Neural crest cell (in vitro differentiated cells): ENCODE results near the gene RPP40. TPM values are rescaled to one million over a fixed set of nuclear protein-coding genes. Genes with fewer than 3 reads are reported as not detected.
A peak's percentile ranks its signal among the peaks of the same experiment; 100 is the strongest.

Experiments
- DNase-seq: peaks from one replicate; pipeline ENCODE4 v3.0.0; 2021; ENCODE audit warnings: low read depth, mixed read lengths, low spot score
- H3K27ac Mint-ChIP-seq: one replicate; pipeline ENCODE4 v1.8.0; 2021; ENCODE audit warnings: mild to moderate bottlenecking, mixed read lengths; ENCODE audit not compliant: unreplicated experiment
- H3K27me3 Mint-ChIP-seq: 2 replicates; pipeline ENCODE4 v1.8.0; 2021; ENCODE audit warnings: low read depth, mild to moderate bottlenecking, mixed read lengths
- H3K36me3 Mint-ChIP-seq: 2 replicates; pipeline ENCODE4 v1.8.0; 2021; ENCODE audit warnings: low read depth, mild to moderate bottlenecking, mixed read lengths
- H3K4me1 Mint-ChIP-seq: 2 replicates; pipeline ENCODE4 v1.8.0; 2021; ENCODE audit warnings: mixed read lengths
- H3K4me3 Mint-ChIP-seq: one replicate; pipeline ENCODE4 v1.8.0; 2021; ENCODE audit warnings: mild to moderate bottlenecking, mixed read lengths
- H3K9me3 Mint-ChIP-seq: 2 replicates; pipeline ENCODE4 v1.8.0; 2021; ENCODE audit warnings: mixed read lengths
- total RNA-seq: library from RNA; stranded (reverse); gene quantifications from 2 replicates; pipeline ENCODE4 v1.2.1, GENCODE V29; 2021
- TF ChIP-seq, protein P1 (sequence below): fragments of 200-600 bp; sonication (generic); conservative IDR thresholded peaks from 2 replicates; pipeline ENCODE4 v1.5.0; 2021; ENCODE audit warnings: antibody characterized with exemption, mild to moderate bottlenecking

Gene RPP40
- total RNA-seq, 1 donor from 2014 or later, result 9.7 TPM

DNA sequence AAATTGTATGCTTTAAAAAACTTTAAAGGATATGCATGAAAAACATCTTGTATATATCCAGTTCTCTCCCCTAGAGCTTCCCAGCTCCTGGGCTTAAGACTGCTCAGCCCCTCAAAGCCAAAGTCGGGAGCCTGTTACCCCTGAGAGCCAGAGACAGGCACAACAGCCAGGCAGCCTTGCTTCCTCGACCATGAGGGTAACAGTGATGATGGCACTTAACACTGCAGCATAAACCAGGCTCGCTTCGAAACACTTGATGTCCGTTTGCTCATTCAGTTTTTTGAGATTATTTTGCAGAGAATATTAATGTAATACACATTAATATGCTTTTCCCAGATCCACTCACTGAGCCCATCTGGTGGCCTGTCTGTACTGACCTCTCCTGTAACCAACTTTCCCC lies 47.2 kb downstream of the RPP40 start:
- H3K4me3 Mint-ChIP-seq, result no peak overlapping the region
- no peak for DNase-seq

DNA sequence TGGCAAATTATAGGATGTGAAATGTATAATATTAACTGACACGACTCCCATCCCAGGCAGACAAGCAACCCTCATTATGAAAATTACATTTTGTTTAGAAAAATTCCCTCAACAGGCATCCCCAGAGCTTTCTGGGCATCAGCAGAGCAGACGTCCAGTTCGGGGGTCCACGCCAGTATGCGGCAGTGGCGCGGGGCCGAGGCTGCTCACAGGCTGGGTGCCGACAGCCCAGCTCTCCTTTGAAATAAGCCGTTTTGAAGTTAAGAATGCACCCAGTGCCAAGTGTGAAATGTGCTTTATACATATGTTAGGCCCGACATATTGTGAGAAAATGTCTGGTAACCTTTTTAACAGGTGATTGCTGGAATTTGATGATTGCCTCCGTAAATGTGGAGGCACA lies 50.4 kb downstream of the RPP40 start:
- Mint-ChIP-seq H3K27me3 (no peaks in the 10 kb centered on the region), H3K4me3 (no peak overlapping the region), H3K36me3 (peaks cover 32% of the 10 kb centered on the region), H3K27ac (no peak overlapping the region), H3K4me1 (peaks cover 4% of the 10 kb centered on the region), H3K9me3 (no peaks in the 10 kb centered on the region)
- TF ChIP-seq, protein P1, sequence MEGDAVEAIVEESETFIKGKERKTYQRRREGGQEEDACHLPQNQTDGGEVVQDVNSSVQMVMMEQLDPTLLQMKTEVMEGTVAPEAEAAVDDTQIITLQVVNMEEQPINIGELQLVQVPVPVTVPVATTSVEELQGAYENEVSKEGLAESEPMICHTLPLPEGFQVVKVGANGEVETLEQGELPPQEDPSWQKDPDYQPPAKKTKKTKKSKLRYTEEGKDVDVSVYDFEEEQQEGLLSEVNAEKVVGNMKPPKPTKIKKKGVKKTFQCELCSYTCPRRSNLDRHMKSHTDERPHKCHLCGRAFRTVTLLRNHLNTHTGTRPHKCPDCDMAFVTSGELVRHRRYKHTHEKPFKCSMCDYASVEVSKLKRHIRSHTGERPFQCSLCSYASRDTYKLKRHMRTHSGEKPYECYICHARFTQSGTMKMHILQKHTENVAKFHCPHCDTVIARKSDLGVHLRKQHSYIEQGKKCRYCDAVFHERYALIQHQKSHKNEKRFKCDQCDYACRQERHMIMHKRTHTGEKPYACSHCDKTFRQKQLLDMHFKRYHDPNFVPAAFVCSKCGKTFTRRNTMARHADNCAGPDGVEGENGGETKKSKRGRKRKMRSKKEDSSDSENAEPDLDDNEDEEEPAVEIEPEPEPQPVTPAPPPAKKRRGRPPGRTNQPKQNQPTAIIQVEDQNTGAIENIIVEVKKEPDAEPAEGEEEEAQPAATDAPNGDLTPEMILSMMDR, result no peak
- no peak for DNase-seq

More for the DNA sequence above, 47.2 kb downstream of the RPP40 start:
- no peaks in the 10 kb centered on the region for H3K27me3 Mint-ChIP-seq
- peaks cover 18% of the 10 kb centered on the region for H3K36me3 Mint-ChIP-seq
- H3K4me1 Mint-ChIP-seq, result no peaks in the 10 kb centered on the region
- no peak overlapping the region for H3K27ac Mint-ChIP-seq
- TF ChIP-seq, protein P1, result no peak
- H3K9me3 Mint-ChIP-seq, result no peaks in the 10 kb centered on the region

DNA sequence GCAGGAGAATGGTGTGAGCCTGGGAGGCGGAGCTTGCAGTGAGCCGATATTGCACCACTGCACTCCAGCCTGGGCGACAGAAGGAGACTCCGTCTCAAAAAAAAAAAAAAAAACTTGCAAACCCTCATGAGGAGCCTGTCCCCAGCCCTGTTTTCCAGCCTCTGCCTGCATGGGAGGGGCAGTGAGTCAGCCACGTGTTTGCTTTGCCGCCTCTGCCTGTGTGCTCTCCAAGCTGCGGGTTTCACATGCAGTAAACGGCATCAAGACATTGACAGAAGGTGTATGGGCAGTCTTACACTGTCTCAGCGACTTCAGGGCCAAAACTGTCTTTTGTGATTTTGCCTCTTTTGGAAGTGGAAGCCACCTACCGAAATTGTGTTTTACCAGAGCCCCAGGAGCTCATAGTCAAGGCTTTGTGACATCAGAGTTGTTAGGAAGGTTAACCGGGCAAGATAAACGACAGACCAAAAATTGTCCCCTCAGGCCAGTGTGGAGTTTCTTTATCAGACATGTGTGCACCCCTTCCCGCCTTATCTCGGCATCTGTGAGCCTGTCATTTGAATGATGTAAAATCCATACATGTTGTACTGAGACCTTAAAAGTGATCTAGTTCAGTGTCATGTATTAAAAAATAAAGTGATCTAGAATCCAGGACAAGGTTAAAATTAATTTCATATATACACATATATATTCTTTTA lies 52.9 kb downstream of the RPP40 start:
- no peak overlapping the region for H3K27ac Mint-ChIP-seq
- peaks cover 25% of the 10 kb centered on the region for H3K36me3 Mint-ChIP-seq
- peaks cover 10% of the 10 kb centered on the region for H3K4me1 Mint-ChIP-seq
- no peaks in the 10 kb centered on the region for H3K9me3 Mint-ChIP-seq
- DNase-seq, result no peak
- no peaks in the 10 kb centered on the region for H3K27me3 Mint-ChIP-seq
- no peak overlapping the region for H3K4me3 Mint-ChIP-seq
- TF ChIP-seq, protein P1, result no peak

DNA sequence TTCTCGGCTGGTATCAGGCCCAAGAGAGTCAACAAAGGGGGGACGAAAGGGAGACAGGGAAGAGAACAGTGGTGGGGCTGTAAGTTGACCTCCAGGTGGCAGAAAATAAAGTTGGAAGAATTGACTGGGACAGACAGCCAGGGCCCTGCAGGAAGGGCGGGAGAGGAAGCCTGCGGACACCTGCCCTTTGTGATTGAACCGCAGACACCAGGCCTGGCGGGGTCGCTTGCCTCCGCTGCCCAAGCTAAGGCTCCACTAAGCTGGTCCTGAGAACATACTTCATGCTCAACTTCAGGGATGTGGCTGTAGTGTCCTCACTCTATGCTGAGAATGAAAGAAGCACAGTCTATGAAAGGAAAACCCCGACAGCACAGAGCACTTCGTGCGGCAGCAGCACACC lies 53.8 kb downstream of the RPP40 start:
- no peak overlapping the region for H3K4me3 Mint-ChIP-seq
- H3K9me3 Mint-ChIP-seq, result no peaks in the 10 kb centered on the region
- H3K4me1 Mint-ChIP-seq, result peaks cover 10% of the 10 kb centered on the region
- TF ChIP-seq, protein P1, result no peak
- no peaks in the 10 kb centered on the region for H3K27me3 Mint-ChIP-seq
- peaks cover 24% of the 10 kb centered on the region for H3K36me3 Mint-ChIP-seq
- no peak for DNase-seq
- peak overlapping the region; percentile 93 for H3K27ac Mint-ChIP-seq

DNA sequence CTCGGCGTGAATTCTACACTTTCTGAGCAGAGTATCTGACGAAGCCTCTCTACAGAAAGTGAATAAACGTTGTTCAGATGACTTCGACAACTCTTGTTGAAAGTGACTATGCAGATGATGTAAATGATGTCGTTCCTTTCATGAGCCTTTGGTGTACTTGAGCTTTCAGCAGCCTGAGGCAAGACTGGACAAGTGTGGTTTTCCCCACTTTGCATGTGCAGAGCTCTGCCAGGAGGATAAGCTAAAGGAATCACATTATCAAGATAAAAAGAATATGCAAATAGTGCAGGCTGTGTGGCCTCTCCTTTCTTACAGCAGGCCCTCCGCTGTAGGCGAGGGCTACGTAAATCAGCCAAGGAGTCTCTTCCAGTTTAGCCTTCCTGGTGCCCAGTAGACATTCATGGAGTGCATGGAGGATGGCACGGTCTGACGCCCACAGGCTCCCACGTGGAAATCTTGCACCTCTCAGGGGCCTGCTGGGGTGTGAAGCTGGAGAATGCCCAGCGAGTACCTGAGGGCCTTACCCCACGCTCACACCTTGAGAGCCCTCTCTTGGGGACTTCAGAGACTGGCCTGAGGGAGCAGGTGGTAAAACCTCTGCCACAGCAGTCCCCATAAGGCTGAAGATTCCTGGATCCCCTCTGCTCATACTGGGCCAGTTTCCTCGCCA lies 54.9 kb downstream of the RPP40 start:
- DNase-seq, result no peak
- H3K9me3 Mint-ChIP-seq, result no peaks in the 10 kb centered on the region
- H3K4me3 Mint-ChIP-seq, result no peak overlapping the region
- TF ChIP-seq, protein P1, result no peak
- no peaks in the 10 kb centered on the region for H3K27me3 Mint-ChIP-seq
- no peak overlapping the region for H3K27ac Mint-ChIP-seq
- peaks cover 11% of the 10 kb centered on the region for H3K4me1 Mint-ChIP-seq
- H3K36me3 Mint-ChIP-seq, result peaks cover 22% of the 10 kb centered on the region
